Fibroblast of lung (primary cell): ENCODE data around the gene SHROOM3. TPM values are rescaled to one million over a fixed set of nuclear protein-coding genes. Genes with fewer than 3 reads are reported as not detected.

ENCODE experiments used
- DNase-seq, 2 donors: peaks; one replicate each; pipeline versions ENCODE4 v3.0.0 to v3.0.0-alpha.2; 2010; ENCODE audit warnings: low read depth in 2 of 2
- H2AFZ ChIP-seq: 2 replicates; pipeline ENCODE4 v1.5.1; 2012; ENCODE audit warnings: low read length, control low read depth, inconsistent platforms
- H3K27ac ChIP-seq: 2 replicates; pipeline ENCODE4 v1.5.1; 2011; ENCODE audit warnings: low read length, control low read depth; ENCODE audit not compliant: insufficient read depth
- H3K27me3 ChIP-seq: 2 replicates; pipeline ENCODE4 v1.5.1; 2011; ENCODE audit warnings: mild to moderate bottlenecking, low read length; ENCODE audit not compliant: control insufficient read depth, insufficient read depth
- H3K36me3 ChIP-seq: 2 replicates; pipeline ENCODE4 v1.5.1; 2011; ENCODE audit warnings: low read length; ENCODE audit not compliant: control insufficient read depth, insufficient read depth
- H3K4me1 ChIP-seq: 2 replicates; pipeline ENCODE4 v1.5.1; 2011; ENCODE audit warnings: low read length; ENCODE audit not compliant: control insufficient read depth, insufficient read depth; ENCODE audit errors: extremely low read depth
- H3K4me2 ChIP-seq: 2 replicates; pipeline ENCODE4 v1.5.1; 2011; ENCODE audit warnings: low read length, control low read depth; ENCODE audit not compliant: insufficient read depth; ENCODE audit errors: extremely low read depth
- H3K4me3 ChIP-seq, 4 experiments: fragments of 200-600 bp in 1 of 4; sonication (generic) in 1 of 4; replicated peaks in 1 of 4; 2 replicates each; pipeline ENCODE4 v1.5.1; 2011 to 2016; ENCODE audit warnings: low read length in 4 of 4, low read depth in 3 of 4, mild to moderate bottlenecking in 3 of 4, control low read depth in 2 of 4, inconsistent platforms in 1 of 4, mixed read lengths in 1 of 4; ENCODE audit not compliant: insufficient read depth in 1 of 4; ENCODE audit errors: control extremely low read depth in 1 of 4
- H3K79me2 ChIP-seq: 2 replicates; pipeline ENCODE4 v1.5.1; 2012; ENCODE audit warnings: mild to moderate bottlenecking, low read length, inconsistent platforms; ENCODE audit not compliant: control insufficient read depth, insufficient read depth
- H3K9ac ChIP-seq: 2 replicates; pipeline ENCODE4 v1.5.1; 2011; ENCODE audit warnings: mild to moderate bottlenecking, low read length, control low read depth; ENCODE audit not compliant: insufficient read depth
- H3K9me3 ChIP-seq: 2 replicates; pipeline ENCODE4 v1.5.1; 2012; ENCODE audit warnings: low read depth, low read length; ENCODE audit not compliant: control insufficient read depth, insufficient read depth
- H4K20me1 ChIP-seq: 2 replicates; pipeline ENCODE4 v1.5.1; 2011; ENCODE audit warnings: low read length; ENCODE audit not compliant: control insufficient read depth, insufficient read depth; ENCODE audit errors: extremely low read depth
- CTCF ChIP-seq, 2 donors: IDR thresholded peaks in 1 of 2; conservative IDR thresholded peaks in 1 of 2; 1 replicate in 1 of 2; 2 replicates in 1 of 2; pipeline ENCODE4 v1.5.1; 2011 to 2012; ENCODE audit warnings: low read length in 2 of 2, control low read depth in 1 of 2, inconsistent platforms in 1 of 2, low read depth in 1 of 2, mild to moderate bottlenecking in 1 of 2
- EZH2 ChIP-seq: IDR thresholded peaks from 2 replicates; pipeline ENCODE4 v1.5.1; 2012; ENCODE audit warnings: low read length, control low read depth, mild to moderate bottlenecking; ENCODE audit errors: missing control alignments
- polyA plus RNA-seq, 2 donors: library from polyadenylated mRNA; depleted of rRNA in 1 of 2; stranded (reverse) in 1 of 2; unstranded in 1 of 2; fragments of >200 nt; gene quantifications; 2 replicates each; pipeline ENCODE4 v1.2.1, GENCODE V29; 2011 to 2012; ENCODE audit warnings: missing spikeins in 1 of 2
- total RNA-seq: library from RNA; depleted of rRNA; stranded (reverse); fragments of >200 nt; gene quantifications from 2 replicates; pipeline ENCODE4 v1.2.1, GENCODE V29; 2014

SHROOM3 gene
- total and polyA plus RNA-seq, 2 donors (not counting 1 experiment from before 2014, with no cell fraction given), result 9.9 to 23.9 TPM

- no peak overlapping the region for H3K4me2 ChIP-seq
- no peaks in the 10 kb centered on the region for H3K27me3 ChIP-seq
- peak in 1 of 2 donors; percentile 51 for DNase-seq
- no peak overlapping the region for H2AFZ ChIP-seq
- H3K36me3 ChIP-seq, result no peaks in the 10 kb centered on the region
- no peak overlapping the region for H3K4me3 ChIP-seq
- no peak overlapping the region for H3K27ac ChIP-seq
- H3K9ac ChIP-seq, result no peak overlapping the region
- H3K79me2 ChIP-seq, result peaks cover 4% of the 10 kb centered on the region
- no peak for TF ChIP-seq CTCF (conservative IDR thresholded peaks at IDR 0.05 in 1 of 2, IDR thresholded peaks at IDR 0.05 in 1 of 2; ENCODE audit: low read depth in 1 of 2, low read length in 2 of 2)
- TF ChIP-seq EZH2, result no peak
- peaks cover 19% of the 10 kb centered on the region for H3K4me1 ChIP-seq
- H3K9me3 ChIP-seq, result no peaks in the 10 kb centered on the region
- H4K20me1 ChIP-seq, result no peaks in the 10 kb centered on the region
Observed at GRCh38 chr4:76703676-76704075, 268.6 kb downstream of the SHROOM3 start.

- H4K20me1 ChIP-seq, result no peaks in the 10 kb centered on the region
- peaks cover 25% of the 10 kb centered on the region for H3K4me1 ChIP-seq
- H2AFZ ChIP-seq, result no peak overlapping the region
- no peak overlapping the region for H3K9ac ChIP-seq
- no peaks in the 10 kb centered on the region for H3K36me3 ChIP-seq
- peaks cover 4% of the 10 kb centered on the region for H3K79me2 ChIP-seq
- no peaks in the 10 kb centered on the region for H3K27me3 ChIP-seq
- no peak for TF ChIP-seq EZH2
- no peak for TF ChIP-seq CTCF (conservative IDR thresholded peaks at IDR 0.05 in 1 of 2, IDR thresholded peaks at IDR 0.05 in 1 of 2; ENCODE audit: low read depth in 1 of 2, low read length in 2 of 2)
- no peaks in the 10 kb centered on the region for H3K9me3 ChIP-seq
- peak overlapping the region; percentile 32 for H3K27ac ChIP-seq
- DNase-seq, result peak; percentile 75 to 86
- H3K4me3 ChIP-seq, result no peak overlapping the region
- H3K4me2 ChIP-seq, result peak overlapping the region; percentile 2
Observed at GRCh38 chr4:76704133-76704881, 269.3 kb downstream of the SHROOM3 start.

- peaks cover 2% of the 10 kb centered on the region for H3K79me2 ChIP-seq
- no peak for DNase-seq
Observed at GRCh38 chr4:76705472-76705871, 270.4 kb downstream of the SHROOM3 start.

More at GRCh38 chr4:76705472-76705871, 270.4 kb downstream of the SHROOM3 start:
- H3K27me3 ChIP-seq, result no peaks in the 10 kb centered on the region
- H3K27ac ChIP-seq, result no peak overlapping the region
- no peaks in the 10 kb centered on the region for H3K36me3 ChIP-seq
- TF ChIP-seq EZH2 (no peak), CTCF (conservative IDR thresholded peaks at IDR 0.05 in 1 of 2, IDR thresholded peaks at IDR 0.05 in 1 of 2; ENCODE audit: low read depth in 1 of 2, low read length in 2 of 2) (no peak)
- H3K4me3 ChIP-seq, result no peak overlapping the region
- no peak overlapping the region for H2AFZ ChIP-seq
- H3K9ac ChIP-seq, result no peak overlapping the region
- peaks cover 25% of the 10 kb centered on the region for H3K4me1 ChIP-seq
- no peak overlapping the region for H3K4me2 ChIP-seq
- H4K20me1 ChIP-seq, result no peaks in the 10 kb centered on the region
- H3K9me3 ChIP-seq, result no peaks in the 10 kb centered on the region
